ENCODE measurements around the gene ZNF226.
A peak's percentile ranks its signal among the peaks of the same experiment; 100 is the strongest.
"Not testable (repeated sequence)": the region's sequence is repeated elsewhere in the genome, so short reads cannot be mapped to it uniquely, and the experiment has no call there.

Gene ZNF226

DNA sequence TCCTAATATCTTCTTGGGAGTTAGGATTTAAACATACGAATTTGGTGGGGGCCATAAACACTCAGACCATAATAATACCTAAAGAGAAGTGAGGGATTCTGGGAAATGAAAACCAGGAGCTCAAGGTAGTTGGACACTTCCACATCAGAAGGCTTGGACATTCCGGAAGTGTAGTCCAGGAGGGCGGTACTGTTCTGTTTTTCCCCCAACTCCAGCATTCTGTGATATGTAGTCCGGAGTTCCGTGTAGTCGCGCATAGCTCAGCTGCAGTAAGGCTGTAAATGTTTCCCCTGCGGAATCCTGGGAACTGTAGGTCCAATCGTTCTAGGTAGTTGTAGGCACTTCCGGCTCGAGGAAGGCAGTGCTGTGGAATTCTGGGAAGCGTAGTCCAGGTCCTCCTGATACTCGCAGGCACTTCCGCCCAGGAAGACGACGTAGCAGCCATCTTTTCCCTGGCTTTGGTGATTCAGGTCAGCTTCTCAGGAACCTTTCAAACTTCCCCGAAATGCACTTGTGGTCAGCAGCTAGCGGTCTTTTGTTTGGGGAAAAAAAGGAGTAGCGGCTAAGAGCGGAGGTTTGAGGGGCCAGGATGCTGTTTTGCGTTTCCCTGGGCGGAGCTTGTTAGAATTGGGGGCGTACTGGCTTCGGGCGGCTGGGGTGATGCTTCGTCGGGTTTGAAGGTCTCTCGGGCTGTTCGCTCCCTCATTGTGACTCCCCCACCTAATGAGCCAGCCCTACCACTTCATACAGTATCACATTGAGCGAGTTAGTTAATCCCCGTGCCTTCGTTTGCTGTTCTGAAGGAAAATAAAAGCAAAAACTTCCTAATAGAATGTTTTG is at the start of gene ZNF226:
TSS of gene ZNF226 (plus strand) at position 428 of the 840 bp plus-strand sequence. CDS start 4,981 bp downstream, outside the sequence.
- peak; percentile 75 for DNase-seq

DNA sequence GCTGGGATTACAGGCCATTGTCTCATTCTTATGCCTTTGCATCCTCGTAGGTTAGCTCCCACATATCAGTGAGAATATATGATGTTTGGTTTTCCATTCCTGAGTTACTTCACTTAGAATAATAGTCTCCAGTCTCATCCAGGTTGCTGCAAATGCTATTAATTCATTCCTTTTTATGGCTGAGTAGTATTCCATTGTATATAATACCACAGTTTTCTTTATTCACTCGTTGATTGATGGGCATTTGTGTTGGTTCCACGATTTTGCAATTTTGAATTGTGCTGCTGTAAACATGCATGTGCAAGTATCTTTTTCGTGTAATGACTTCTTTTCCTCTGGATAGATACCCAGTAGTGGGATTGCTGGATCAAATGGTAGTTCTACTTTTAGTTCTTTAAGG is 43.7 kb upstream of the ZNF226 start:
- DNase-seq: not testable (repeated sequence)

DNA sequence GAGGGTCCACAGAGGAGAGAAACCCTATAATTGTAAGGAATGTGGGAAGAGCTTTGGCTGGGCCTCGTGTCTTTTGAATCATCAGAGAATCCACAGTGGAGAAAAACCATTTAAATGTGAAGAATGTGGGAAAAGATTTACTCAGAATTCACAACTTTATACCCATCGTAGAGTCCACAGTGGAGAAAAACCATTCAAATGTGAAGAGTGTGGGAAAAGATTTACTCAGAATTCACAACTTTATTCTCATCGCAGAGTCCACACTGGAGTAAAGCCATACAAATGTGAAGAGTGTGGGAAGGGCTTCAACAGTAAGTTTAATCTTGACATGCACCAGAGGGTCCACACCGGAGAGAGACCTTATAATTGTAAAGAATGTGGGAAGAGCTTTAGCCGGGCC is 32.9 kb upstream of the ZNF226 start:
- DNase-seq: no peak

DNA sequence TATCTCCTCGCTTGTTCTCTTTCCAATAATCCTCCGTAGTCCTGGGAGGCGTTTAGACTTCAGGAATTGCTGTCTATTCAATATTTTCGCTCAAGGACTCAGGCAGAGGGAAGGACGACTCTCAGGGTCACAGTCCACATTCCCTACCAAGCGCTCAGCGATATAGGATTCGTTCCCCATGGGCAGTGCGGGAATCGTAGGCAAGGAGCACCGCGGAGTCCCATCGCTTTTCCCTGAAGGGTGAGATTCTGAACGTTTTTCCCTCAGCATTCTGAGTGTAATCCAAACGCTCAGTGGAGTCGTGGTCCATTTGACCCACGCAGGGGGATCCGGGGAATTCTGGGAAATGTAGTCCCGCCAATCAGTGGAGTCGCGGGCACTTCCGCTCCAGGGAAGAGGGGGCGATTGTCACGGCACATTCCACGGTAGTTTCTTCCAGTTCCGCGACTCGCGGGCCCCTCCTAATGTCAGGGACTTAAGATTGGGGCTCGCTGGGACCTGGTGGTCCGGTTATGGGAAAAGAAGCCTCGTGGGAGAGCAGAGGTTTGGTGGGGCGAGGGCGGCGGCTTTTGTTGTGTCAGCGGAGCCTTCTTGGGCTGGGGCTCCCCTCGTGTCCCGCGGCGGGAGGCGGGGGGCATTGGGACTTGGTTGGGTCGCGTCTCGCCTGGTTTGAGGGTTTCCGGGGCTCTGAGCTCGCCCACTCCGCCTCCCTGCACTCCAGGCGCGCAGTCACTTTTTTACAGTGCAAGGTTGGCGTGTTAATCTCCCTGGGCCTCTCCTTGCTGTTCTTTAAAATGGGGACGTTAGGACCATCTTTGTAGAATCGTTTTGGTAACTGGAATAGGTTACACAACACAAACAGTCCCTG is 23.5 kb upstream of the ZNF226 start, which contains the start of gene ZNF234:
TSS of gene ZNF234 (plus strand) at position 364 of the 868 bp plus-strand sequence. CDS start 3,079 bp downstream, outside the sequence.
- DNase-seq: peak; percentile 75

DNA sequence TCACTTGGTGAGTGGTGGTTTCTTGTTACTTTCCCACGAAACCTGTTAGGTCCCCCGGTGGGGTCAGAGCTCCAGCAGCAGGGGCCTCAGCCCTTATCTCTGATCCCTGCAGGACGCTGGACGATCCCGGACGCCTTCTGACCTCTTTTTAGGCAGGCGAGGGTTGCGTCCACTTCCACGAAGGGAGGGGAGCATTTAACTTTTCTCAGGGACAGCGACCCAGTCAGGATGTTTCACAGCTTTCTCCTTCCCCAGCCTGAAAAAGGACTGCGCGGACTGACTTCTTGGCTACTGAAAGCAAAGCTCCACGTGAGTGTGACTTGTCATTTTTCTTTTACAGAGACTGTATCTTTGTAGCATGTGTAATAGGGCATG is 22.9 kb upstream of the ZNF226 start:
- DNase-seq: no peak

DNA sequence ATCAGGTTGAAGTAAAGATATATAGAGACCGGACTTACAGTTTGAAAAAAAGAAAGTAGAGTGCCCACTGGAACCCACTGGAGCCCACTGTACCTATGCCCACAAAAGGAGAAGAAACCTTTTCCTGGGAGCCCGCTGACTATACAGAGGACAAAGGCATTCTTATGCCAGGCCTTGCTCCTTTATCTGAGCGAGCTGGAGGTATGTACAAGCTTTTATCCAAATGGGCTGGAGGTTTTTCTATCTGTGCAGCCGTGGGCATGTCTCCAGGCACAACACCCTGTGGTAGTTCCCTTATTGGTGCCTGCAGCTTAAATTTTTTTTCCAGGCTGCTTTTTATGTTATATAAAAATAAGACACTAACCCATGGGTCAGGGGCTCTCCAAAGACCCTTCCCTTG is 15.1 kb upstream of the ZNF226 start:
- no peak for DNase-seq

DNA sequence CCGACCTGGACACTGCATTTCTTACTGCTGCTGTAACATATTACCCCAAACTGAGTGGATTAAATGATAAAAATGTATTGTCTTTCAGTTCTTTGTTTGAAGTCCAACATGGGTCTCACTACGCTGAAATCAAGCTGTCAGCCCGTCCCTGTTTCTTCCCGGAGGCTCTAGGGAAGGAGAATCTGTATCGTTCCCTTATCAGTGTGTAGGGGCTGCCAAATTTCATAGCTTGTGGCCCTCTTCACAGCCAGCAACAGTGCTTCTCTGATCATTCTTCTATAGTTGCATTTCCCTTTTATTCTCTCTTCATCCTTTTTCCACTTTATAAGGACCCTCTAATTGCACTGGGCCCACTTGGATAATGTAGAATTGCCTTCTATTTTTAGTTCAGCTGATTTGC is 13.4 kb upstream of the ZNF226 start:
- no peak for DNase-seq

DNA sequence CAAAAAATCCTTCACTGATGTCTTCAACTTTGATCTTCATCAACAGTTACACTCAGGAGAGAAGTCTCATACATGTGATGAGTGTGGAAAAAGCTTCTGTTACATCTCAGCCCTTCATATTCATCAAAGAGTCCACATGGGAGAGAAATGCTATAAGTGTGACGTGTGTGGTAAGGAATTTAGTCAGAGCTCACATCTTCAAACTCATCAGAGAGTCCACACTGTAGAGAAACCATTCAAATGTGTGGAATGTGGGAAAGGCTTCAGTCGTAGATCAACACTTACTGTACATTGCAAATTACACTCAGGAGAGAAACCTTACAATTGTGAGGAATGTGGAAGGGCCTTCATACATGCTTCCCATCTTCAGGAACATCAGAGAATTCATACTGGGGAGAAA is 8.4 kb upstream of the ZNF226 start:
- DNase-seq: no peak

DNA sequence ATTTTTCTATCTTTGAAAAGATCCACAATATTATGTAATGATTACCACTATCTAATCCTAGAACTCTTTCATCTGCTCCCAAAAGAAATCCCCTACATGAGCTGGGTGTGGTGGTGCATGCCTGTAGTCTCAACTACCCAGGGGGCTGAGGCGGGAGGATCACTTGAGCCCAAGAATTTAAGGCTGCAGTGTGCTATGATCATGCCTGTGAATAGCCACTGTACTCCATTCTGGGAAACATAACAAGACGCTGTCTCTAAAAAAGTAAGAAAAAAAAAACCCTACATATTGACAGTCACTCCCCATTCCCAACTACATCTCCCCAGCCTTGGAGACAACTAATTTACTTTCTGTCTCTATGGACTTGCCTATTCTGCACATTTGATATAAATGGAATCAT is 1.1 kb upstream of the ZNF226 start:
- DNase-seq: no peak

DNA sequence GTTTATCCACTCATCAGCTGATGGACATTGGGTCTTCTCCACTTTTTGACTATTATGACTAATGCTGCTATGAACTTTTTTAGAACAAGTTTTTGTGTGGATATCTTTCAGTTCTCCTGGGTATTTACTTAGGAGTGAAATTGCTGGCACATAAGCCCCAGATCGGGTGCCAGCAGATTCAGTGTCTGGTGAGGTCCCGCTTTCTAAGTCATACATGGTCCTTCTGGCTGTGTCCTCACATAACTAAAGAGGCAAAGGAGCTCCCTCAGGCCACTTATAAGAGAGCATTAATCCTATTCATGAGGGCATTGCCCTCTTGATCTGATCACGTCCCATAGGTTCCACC is 600 bp upstream of the ZNF226 start:
- no peak for DNase-seq

DNA sequence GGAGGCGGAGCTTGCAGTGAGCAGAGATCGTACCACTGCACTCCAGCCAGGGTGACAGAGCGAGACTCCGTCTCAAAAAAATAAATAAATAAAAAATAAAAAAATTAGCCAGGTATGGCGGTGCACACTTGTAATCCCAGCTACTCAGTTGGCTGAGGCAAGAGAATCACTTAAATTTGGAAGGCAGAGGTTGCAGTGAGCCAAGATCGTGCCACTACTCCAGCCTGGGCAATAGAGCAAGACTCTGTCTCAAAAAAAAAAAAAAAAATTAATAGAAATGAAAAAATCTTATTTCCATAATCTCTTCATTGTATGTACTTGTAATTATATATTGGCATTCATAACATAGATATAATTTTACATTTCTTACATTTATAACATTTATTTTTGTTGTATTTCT is 5.8 kb downstream of the ZNF226 start:
- DNase-seq: not testable (repeated sequence)

DNA sequence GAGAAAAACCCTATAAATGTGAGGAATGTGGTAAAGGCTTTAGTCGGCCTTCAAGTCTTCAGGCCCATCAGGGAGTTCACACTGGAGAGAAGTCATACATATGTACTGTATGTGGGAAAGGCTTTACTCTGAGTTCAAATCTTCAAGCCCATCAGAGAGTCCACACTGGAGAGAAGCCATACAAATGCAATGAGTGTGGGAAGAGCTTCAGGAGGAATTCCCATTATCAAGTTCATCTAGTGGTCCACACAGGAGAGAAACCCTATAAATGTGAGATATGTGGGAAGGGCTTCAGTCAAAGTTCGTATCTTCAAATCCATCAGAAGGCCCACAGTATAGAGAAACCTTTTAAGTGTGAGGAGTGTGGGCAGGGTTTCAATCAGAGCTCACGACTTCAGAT is 11.7 kb downstream of the ZNF226 start:
- no peak for DNase-seq

DNA sequence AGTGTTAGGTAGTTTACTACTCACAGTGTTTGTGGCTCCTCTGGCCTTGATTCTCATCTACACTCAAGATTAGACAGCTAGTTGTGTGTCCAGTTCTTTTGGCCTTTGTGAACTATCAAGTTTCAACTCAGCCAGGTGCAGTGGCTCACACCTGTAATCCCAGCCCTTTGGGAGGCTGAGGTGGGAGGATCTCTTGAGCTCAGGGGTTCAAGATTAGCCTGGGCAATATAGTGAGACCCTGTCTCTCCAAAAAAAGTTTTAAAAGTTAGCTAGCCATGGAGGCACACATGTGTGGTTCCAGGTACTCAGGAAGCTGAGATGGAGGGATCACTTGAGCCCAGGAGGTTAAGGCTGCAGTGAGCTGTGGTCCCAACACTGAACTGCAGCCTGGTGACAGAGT is 16.1 kb downstream of the ZNF226 start:
- no peak for DNase-seq

DNA sequence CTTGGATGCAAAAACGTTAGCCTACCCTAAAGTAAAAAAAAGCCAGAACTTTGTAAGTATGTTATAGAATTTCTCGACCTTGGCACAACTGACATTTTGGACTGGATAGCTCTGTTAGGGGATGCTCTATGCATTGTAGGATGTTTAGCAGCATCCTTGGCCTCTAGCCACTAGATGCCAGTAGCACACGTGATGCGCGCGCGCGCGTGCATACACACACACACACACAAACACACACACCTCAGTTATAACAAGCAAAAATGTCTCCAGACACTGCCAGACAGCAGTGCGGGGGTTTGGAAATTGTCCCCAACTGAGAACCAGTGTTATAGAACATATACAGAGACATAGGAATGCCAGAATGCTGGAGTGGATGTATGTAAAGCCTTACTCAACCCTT is 17.2 kb downstream of the ZNF226 start:
- no peak for DNase-seq

DNA sequence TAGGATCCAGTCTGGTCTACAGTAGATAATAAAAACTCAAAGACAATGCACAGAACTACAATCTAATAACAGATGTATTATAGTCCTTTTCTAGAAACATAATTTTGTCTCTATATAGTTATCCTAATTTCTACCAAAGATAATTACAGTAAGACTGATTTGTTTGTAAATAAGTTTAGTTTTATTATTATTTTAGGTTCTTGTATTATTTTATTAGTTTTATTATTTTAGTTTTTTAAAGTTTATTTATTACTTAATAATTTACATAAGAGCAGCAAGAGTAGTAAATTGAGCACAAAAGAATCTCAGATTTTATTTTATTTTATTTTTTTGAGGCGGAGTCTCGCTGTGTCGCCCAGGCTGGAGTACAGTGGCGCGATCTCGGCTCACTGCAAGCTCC is 25.1 kb downstream of the ZNF226 start:
- DNase-seq: no peak

DNA sequence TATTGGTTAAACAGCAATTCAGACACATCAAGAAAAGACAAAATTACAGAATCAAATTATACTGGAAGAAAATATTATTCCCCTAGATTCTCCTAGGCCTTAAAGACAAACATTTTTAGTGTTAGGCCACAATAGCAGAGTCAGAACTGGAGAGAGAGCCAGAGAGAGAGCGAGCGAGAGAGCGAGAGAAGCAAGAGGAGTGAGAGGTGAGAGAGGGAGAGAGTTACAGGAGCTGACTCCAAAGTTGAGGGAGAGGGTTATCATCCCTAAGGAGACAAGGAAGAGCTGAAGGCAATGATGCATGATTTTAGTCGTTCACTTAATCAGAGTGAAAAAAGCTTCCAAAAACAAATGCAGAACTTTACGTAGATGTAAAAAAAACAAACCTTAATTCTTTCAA is 27.2 kb downstream of the ZNF226 start:
- no peak for DNase-seq

DNA sequence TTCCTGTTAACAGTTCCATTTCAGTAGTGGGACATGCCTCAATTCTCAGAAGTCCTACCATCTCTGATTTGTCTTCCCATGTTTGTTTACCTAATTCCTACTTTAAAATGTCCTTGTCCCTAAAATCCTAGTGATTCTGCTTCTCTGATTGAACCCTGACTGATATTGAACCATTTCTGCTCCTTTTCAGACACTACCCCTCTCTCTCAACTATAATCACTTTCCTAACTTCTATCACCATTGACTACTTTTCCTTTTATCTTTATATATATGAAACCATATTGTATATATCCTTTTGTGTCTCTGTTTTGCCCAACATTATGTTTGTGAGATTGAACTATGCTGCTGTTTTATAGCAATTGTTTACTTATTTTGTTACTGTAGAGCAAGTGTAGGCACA is 31.9 kb downstream of the ZNF226 start:
- DNase-seq: no peak

DNA sequence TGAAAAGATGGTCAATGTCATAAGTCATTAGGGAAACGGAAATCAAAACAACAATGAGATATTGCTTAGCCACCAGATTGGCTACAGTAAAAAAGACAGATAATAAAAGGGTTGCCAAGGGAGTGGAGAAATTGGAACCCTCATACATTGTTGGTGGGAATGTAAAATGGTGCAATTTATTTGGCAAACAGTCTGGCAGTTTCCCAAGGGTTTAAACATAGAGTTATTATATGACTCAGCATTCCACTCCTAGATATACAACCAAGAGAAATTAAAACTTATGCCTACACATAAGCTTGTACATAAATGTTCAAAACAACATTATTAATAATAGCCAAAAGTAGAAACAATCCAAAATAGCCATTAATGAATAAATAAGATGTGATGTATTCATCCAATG is 37.6 kb downstream of the ZNF226 start:
- DNase-seq: no peak

DNA sequence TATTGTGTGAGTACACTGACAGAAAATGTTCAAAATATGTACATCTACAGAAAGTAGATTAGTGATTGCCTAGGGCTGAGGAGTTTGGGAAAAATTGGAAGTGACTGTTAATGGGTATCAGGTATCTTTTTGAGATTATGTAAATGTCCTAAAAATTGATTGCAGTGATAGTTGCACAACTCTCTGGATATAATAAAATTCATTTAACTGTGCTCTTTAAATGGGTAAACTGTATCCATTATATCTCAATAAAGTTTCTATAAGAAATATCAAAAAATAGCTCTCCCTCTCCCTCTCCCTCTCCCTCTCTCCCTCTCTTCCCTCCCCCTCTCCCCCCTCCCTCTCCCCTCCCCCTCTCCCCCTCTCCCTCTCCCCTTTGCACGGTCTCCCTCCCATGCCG is 38.1 kb downstream of the ZNF226 start:
- no peak for DNase-seq

DNA sequence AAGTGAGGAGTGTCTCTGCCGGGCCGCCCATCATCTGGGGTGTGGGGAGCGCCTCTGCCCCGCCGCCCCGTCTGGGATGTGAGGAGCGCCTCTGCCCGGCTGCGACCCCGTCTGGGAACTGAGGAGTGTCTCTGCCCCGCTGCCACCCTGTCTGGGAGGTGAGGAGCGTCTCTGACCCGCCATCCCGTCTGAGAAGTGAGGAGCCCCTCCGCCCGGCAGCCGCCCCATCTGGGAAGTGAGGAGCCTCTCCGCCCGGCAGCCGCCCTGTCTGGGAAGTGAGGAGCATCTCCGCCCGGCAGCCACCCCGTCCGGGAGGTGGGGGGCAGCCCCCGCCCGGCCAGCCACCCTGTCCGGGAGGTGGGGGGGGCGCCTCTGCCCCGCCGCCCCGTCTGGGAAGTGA is 39.0 kb downstream of the ZNF226 start:
- DNase-seq: not testable (repeated sequence)

DNA sequence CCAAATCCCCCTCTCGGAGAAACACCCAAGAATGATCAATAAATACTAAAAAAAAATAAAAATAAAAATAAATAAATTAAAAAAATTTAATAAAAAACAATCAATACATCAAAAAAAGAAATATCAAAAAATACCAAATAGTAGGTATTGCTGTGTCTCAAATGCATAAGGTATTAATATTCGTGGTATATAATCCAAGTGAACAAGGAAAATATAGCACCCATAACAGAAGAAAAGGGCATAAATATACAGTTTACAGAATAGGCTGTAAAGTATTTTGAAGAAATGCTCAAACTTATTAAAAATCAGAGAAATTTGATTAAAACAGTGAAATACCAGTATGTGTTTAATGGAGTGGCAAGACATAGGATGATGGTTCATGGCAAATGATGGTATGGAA is 39.9 kb downstream of the ZNF226 start:
- DNase-seq: no peak

DNA sequence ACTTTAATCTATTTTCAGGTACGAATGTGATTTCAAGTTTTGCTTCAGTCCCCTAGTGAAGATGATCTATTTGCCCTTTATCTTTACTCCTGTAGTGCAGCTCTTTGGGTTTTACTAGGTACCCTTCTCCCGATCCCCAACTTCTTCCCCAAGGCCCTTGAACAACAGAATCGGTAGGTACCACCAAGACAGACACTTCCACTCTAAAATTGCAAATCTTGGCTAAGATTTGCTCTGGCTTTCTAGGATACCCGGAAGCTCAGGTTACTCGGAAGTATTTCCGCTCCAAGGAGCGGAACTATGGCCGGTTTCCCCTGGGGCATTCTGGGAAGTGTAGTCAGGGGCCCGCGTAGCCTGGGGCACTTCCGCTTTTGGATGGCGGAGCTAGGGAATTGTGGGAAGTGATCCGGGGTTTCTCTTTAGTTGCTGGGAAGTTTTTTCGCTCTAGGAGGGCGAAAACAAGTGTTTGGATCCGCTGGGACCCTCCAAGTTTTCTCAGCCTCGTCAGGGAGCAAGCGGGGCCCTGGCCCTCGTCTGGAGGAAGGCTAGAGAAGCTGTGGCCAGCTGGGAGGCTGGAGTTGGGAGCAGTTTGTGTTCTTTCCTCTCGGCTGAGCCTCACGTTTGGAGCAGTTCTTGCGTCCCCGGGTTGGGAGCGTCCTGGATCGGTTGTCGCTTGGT is 42.4 kb downstream of the ZNF226 start:
- DNase-seq: peak; percentile 78

DNA sequence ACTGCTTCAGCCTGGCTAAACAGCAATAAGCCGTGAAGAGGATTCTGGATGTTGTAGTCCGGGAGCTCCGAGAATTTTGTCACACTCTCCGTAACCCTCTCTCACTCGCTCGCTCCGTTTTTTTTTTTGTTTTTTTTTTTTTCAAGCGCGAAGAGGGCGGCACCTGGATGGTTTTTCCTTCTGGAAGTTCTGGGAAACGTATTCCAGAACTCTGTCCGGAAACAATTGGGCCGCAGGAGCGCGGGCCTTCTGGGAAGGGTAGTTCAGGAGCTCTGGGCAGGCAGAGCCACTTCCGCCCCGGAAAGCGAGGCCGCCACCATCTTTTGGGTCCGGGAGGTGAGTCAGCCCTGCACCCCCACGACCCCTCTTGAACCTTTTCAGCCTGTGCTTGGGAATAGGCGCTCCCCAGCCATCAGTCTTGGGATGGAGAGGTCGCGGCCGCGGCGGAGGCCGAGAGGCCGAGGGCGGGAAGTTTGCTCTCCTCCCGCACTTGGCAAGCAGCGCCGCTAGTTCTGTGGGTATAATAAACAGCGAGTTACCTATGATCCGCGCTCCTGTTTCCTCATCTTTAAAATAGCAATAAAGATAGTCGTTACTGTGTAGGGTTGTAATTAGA is 47.5 kb downstream of the ZNF226 start, which contains the start of gene ZNF227:
TSS of gene ZNF227 (plus strand) at position 283 of the 616 bp plus-strand sequence. CDS start 5,261 bp downstream, outside the sequence.
- DNase-seq: peak; percentile 86

All from activated CD8-positive, alpha-beta memory T cell treated with anti-CD3 and anti-CD28 coated beads, Interleukin-2, amount 50 U/mL, for 4 hours (primary cell).